BE2C (cell line): ENCODE measurements around the gene PRR4. TPM values are rescaled to one million over a fixed set of nuclear protein-coding genes. Genes with fewer than 3 reads are reported as not detected.

Experiments used
- DNase-seq: peaks from one replicate; pipeline ENCODE4 v3.0.0-alpha.2; 2020
- H3K27me3 ChIP-seq: fragments of 250-450 bp; sonication (Bioruptor Pico); 2 replicates; pipeline ENCODE4 v1.5.1; 2020; ENCODE audit warnings: mild to moderate bottlenecking
- H3K36me3 ChIP-seq: fragments of 250-450 bp; sonication (Bioruptor Pico); 2 replicates; pipeline ENCODE4 v1.5.1; 2020; ENCODE audit warnings: mild to moderate bottlenecking
- H3K4me1 ChIP-seq: fragments of 250-450 bp; sonication (Bioruptor Pico); 2 replicates; pipeline ENCODE4 v1.5.1; 2020
- H3K4me3 ChIP-seq: 2 replicates; pipeline ENCODE4 v1.5.1; 2011; ENCODE audit warnings: low read depth, low read length
- H3K9me3 ChIP-seq: fragments of 250-450 bp; sonication (Bioruptor Pico); 2 replicates; pipeline ENCODE4 v1.5.1; 2020
- polyA plus RNA-seq: library from polyadenylated mRNA; unstranded; fragments of >200 nt; gene quantifications from one replicate; pipeline ENCODE4 v1.2.1, GENCODE V29; 2012; ENCODE audit warnings: low read depth, missing spikeins; ENCODE audit not compliant: insufficient read length, insufficient read depth
- TF ChIP-seq, protein P1 (sequence below): IDR thresholded peaks from 2 replicates; pipeline ENCODE4 v1.5.1; 2012; ENCODE audit warnings: mild to moderate bottlenecking, low read depth, low read length

The PRR4 gene, protein sequence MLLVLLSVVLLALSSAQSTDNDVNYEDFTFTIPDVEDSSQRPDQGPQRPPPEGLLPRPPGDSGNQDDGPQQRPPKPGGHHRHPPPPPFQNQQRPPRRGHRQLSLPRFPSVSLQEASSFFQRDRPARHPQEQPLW
- 9.3 TPM for polyA plus RNA-seq

- no peaks in the 10 kb centered on the region for H3K4me1 ChIP-seq
- no peaks in the 10 kb centered on the region for H3K27me3 ChIP-seq
- no peaks in the 10 kb centered on the region for H3K9me3 ChIP-seq
- DNase-seq = no peak
- H3K36me3 ChIP-seq = no peaks in the 10 kb centered on the region
- H3K4me3 ChIP-seq = no peak within 1 kb of the TSS
- TF ChIP-seq, protein P1, sequence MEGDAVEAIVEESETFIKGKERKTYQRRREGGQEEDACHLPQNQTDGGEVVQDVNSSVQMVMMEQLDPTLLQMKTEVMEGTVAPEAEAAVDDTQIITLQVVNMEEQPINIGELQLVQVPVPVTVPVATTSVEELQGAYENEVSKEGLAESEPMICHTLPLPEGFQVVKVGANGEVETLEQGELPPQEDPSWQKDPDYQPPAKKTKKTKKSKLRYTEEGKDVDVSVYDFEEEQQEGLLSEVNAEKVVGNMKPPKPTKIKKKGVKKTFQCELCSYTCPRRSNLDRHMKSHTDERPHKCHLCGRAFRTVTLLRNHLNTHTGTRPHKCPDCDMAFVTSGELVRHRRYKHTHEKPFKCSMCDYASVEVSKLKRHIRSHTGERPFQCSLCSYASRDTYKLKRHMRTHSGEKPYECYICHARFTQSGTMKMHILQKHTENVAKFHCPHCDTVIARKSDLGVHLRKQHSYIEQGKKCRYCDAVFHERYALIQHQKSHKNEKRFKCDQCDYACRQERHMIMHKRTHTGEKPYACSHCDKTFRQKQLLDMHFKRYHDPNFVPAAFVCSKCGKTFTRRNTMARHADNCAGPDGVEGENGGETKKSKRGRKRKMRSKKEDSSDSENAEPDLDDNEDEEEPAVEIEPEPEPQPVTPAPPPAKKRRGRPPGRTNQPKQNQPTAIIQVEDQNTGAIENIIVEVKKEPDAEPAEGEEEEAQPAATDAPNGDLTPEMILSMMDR = no peak
Observed at GRCh38 chr12:10849425-10849878, at the start of gene PRR4. Gene PRR4 (minus strand): TSS chr12:10849475. CDS start chr12:10849437, 38 bp downstream.

DNA sequence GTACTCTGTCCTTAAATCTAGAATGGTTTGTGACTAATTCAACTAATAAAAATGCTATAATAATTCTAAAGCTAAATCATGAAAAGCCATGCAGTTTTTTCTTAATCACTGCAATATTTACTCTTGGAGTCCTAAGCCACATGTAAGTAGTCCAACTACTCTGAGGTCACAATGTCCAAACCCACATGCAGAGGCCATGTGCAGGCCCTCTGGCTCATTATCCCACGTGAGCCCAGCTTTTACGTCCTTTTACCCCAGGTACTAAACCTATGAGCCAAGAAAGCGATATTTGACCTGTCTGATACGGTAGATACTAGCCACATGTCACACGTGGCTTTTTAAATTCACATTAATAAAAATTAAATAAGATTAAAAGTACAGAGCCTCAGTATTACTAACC, 47.6 kb upstream of the PRR4 start:
- Histone ChIP-seq H3K36me3 (no peaks in the 10 kb centered on the region), H3K9me3 (no peaks in the 10 kb centered on the region), H3K4me1 (no peaks in the 10 kb centered on the region), H3K4me3 (no peak overlapping the region), H3K27me3 (no peaks in the 10 kb centered on the region)
- no peak for DNase-seq
- TF ChIP-seq, protein P1 = no peak

DNA sequence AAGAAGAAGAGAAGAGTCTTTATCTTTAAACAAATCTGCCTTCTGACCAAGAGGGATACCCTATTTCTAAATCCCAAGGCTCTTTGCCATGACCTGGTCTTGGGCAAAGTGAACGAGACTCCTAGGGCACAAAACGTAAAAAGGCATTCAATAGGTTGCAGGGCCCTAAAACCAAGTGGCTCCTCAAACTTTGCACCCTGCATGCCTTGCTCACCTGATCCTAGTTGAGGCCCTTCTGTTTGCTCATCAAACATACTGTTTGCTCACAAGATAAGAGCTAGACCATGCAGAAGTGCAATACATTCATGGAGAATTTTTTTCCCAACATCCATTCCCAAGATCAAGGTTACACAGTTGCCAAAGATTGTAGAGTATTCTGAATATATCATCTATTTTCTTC, 42.7 kb upstream of the PRR4 start:
- H3K4me1 ChIP-seq = no peaks in the 10 kb centered on the region
- TF ChIP-seq, protein P1 = no peak
- DNase-seq = no peak
- H3K27me3 ChIP-seq = no peaks in the 10 kb centered on the region
- no peaks in the 10 kb centered on the region for H3K9me3 ChIP-seq
- no peaks in the 10 kb centered on the region for H3K36me3 ChIP-seq
- no peak overlapping the region for H3K4me3 ChIP-seq

- no peaks in the 10 kb centered on the region for H3K4me1 ChIP-seq
- TF ChIP-seq, protein P1 = no peak
- no peak overlapping the region for H3K4me3 ChIP-seq
- no peaks in the 10 kb centered on the region for H3K36me3 ChIP-seq
- no peak for DNase-seq
- H3K27me3 ChIP-seq = no peaks in the 10 kb centered on the region
- no peaks in the 10 kb centered on the region for H3K9me3 ChIP-seq
Observed at GRCh38 chr12:10889226-10889625, 40.0 kb upstream of the PRR4 start.

GRCh38 chr12:10884086-10884725, 34.9 kb upstream of the PRR4 start, which contains the start of gene PRH1:
Gene PRH1 (minus strand): TSS chr12:10884255. CDS start chr12:10884217, 38 bp downstream.
- no peak for DNase-seq
- Histone ChIP-seq H3K27me3 (no peaks in the 10 kb centered on the region), H3K4me3 (no peak within 1 kb of the TSS), H3K4me1 (no peaks in the 10 kb centered on the region), H3K36me3 (no peaks in the 10 kb centered on the region; the same call in 1 of the 2 replicates), H3K9me3 (no peaks in the 10 kb centered on the region)
- TF ChIP-seq, protein P1 = no peak

- Histone ChIP-seq H3K36me3 (no peaks in the 10 kb centered on the region; the same call in 1 of the 2 replicates), H3K4me3 (no peak overlapping the region), H3K9me3 (no peaks in the 10 kb centered on the region), H3K27me3 (no peaks in the 10 kb centered on the region), H3K4me1 (no peaks in the 10 kb centered on the region)
- DNase-seq = no peak
- TF ChIP-seq, protein P1 = no peak
Observed at GRCh38 chr12:10873378-10873777, 24.1 kb upstream of the PRR4 start.
